Activated CD4-positive, alpha-beta memory T cell treated with anti-CD3 and anti-CD28 coated beads, Interleukin-2, amount 10 ng/mL, durations not matched to agents 7 days and 5 days (primary cell): ENCODE data around the gene EIF4G3. TPM values are rescaled to one million over a fixed set of nuclear protein-coding genes. Genes with fewer than 3 reads are reported as not detected.
"Not testable (repeated sequence)": the region's sequence is repeated elsewhere in the genome, so short reads cannot be mapped to it uniquely, and the experiment has no call there.

ENCODE experiments used
- CTCF ChIA-PET: fragments of 350-600 bp; sonication (Branson Sonifier 250); formaldehyde crosslinking; loops from one replicate; lab custom pipeline; 2021; ENCODE audit warnings: antibody characterized with exemption, inconsistent platforms; lab: Charles Lee
- POLR2A ChIA-PET: fragments of 350-600 bp; sonication (Branson Sonifier 250); formaldehyde crosslinking; loops from one replicate; lab custom pipeline; 2021; ENCODE audit warnings: antibody characterized with exemption; lab: Charles Lee
- DNase-seq: peaks from one replicate; pipeline ENCODE4 v3.0.0-alpha.2; 2020
- H3K27ac Mint-ChIP-seq: one replicate; pipeline ENCODE4 v1.8.0; 2021; ENCODE audit warnings: mild to moderate bottlenecking, mixed read lengths
- H3K27me3 Mint-ChIP-seq: one replicate; pipeline ENCODE4 v1.8.0; 2021; ENCODE audit warnings: mixed read lengths
- H3K36me3 Mint-ChIP-seq: one replicate; pipeline ENCODE4 v1.8.0; 2021; ENCODE audit warnings: low read depth, mixed read lengths
- H3K4me1 Mint-ChIP-seq: one replicate; pipeline ENCODE4 v1.8.0; 2021; ENCODE audit warnings: mixed read lengths
- H3K4me3 Mint-ChIP-seq: one replicate; pipeline ENCODE4 v1.8.0; 2021; ENCODE audit warnings: mild to moderate bottlenecking, mixed read lengths
- H3K9me3 Mint-ChIP-seq: one replicate; pipeline ENCODE4 v1.8.0; 2021; ENCODE audit warnings: mixed read lengths
- total RNA-seq, 2 experiments: library from RNA; stranded (reverse); gene quantifications; one replicate each; pipeline ENCODE4 v1.2.3, GENCODE V29; 2021

EIF4G3 gene
- total RNA-seq, 2 experiments from 2014 or later, result 48.1 to 49.2 TPM

GRCh38 chr1:21106709-21107108, 70.0 kb downstream of the EIF4G3 start:
- Mint-ChIP-seq H3K4me1 (no peaks in the 10 kb centered on the region), H3K9me3 (no peaks in the 10 kb centered on the region), H3K27me3 (no peaks in the 10 kb centered on the region), H3K27ac (no peak overlapping the region), H3K36me3 (peaks cover 16% of the 10 kb centered on the region), H3K4me3 (no peak overlapping the region)
- CTCF ChIA-PET, result interaction anchor here (0.6 to 1.1 kb wide), 2 partner anchors 12 to 410 kb away, joined by 3 to 5 read pairs; no protein-coding TSS in a partner anchor
- no peak for DNase-seq
- POLR2A ChIA-PET, result no interaction called here

- H3K27ac Mint-ChIP-seq, result no peak overlapping the region
- H3K27me3 Mint-ChIP-seq, result no peaks in the 10 kb centered on the region
- H3K4me3 Mint-ChIP-seq, result no peak overlapping the region
- no peaks in the 10 kb centered on the region for H3K4me1 Mint-ChIP-seq
- DNase-seq, result no peak
- peaks cover 16% of the 10 kb centered on the region for H3K36me3 Mint-ChIP-seq
- ChIA-PET CTCF (interaction anchor here (0.6 to 1.1 kb wide), 2 partner anchors 13 to 409 kb away, joined by 3 to 5 read pairs; no protein-coding TSS in a partner anchor), POLR2A (no interaction called here)
- no peaks in the 10 kb centered on the region for H3K9me3 Mint-ChIP-seq
Observed at GRCh38 chr1:21106238-21106637, 70.5 kb downstream of the EIF4G3 start.

- Mint-ChIP-seq H3K36me3 (peaks cover 17% of the 10 kb centered on the region), H3K27ac (no peak overlapping the region), H3K4me3 (no peak overlapping the region), H3K27me3 (no peaks in the 10 kb centered on the region), H3K4me1 (peaks cover under 1% of the 10 kb centered on the region), H3K9me3 (no peaks in the 10 kb centered on the region)
- ChIA-PET CTCF (interaction anchor here (1.1 kb wide), 1 partner anchor 409 kb away, joined by 3 read pairs; no protein-coding TSS in a partner anchor), POLR2A (no interaction called here)
- no peak for DNase-seq
Observed at GRCh38 chr1:21105807-21106206, 70.9 kb downstream of the EIF4G3 start.

- CTCF ChIA-PET, result no interaction called here
- no peak overlapping the region for H3K4me3 Mint-ChIP-seq
- no peaks in the 10 kb centered on the region for H3K9me3 Mint-ChIP-seq
- peaks cover 1% of the 10 kb centered on the region for H3K4me1 Mint-ChIP-seq
- H3K27ac Mint-ChIP-seq, result no peak overlapping the region
- DNase-seq, result no peak
- H3K36me3 Mint-ChIP-seq, result peaks cover 23% of the 10 kb centered on the region
- POLR2A ChIA-PET, result interaction anchor here (0.7 kb wide), 1 partner anchor 8 kb away, joined by 3 read pairs; no protein-coding TSS in a partner anchor
- H3K27me3 Mint-ChIP-seq, result no peaks in the 10 kb centered on the region
Observed at GRCh38 chr1:21104683-21105082, 72.0 kb downstream of the EIF4G3 start.

GRCh38 chr1:21100481-21100921, 76.2 kb downstream of the EIF4G3 start:
- H3K4me3 Mint-ChIP-seq, result no peak overlapping the region
- peaks cover 6% of the 10 kb centered on the region for H3K4me1 Mint-ChIP-seq
- ChIA-PET CTCF (no interaction called here), POLR2A (no interaction called here)
- peaks cover 41% of the 10 kb centered on the region for H3K36me3 Mint-ChIP-seq
- H3K27me3 Mint-ChIP-seq, result no peaks in the 10 kb centered on the region
- H3K27ac Mint-ChIP-seq, result no peak overlapping the region
- H3K9me3 Mint-ChIP-seq, result no peaks in the 10 kb centered on the region
- no peak for DNase-seq

GRCh38 chr1:21099869-21100131, 76.9 kb downstream of the EIF4G3 start:
- peaks cover 3% of the 10 kb centered on the region for H3K9me3 Mint-ChIP-seq
- H3K4me3 Mint-ChIP-seq, result no peak overlapping the region
- peaks cover 44% of the 10 kb centered on the region for H3K36me3 Mint-ChIP-seq
- no peak for DNase-seq
- no peak overlapping the region for H3K27ac Mint-ChIP-seq
- peaks cover 6% of the 10 kb centered on the region for H3K4me1 Mint-ChIP-seq
- H3K27me3 Mint-ChIP-seq, result no peaks in the 10 kb centered on the region
- CTCF ChIA-PET, result no interaction called here
- POLR2A ChIA-PET, result no interaction called here

GRCh38 chr1:21099034-21099868, 77.4 kb downstream of the EIF4G3 start:
- H3K4me1 Mint-ChIP-seq, result peaks cover 6% of the 10 kb centered on the region
- peaks cover 5% of the 10 kb centered on the region for H3K9me3 Mint-ChIP-seq
- no peak overlapping the region for H3K27ac Mint-ChIP-seq
- DNase-seq, result no peak
- no peaks in the 10 kb centered on the region for H3K27me3 Mint-ChIP-seq
- peaks cover 45% of the 10 kb centered on the region for H3K36me3 Mint-ChIP-seq
- ChIA-PET POLR2A (no interaction called here), CTCF (interaction anchor here (0.7 kb wide), 1 partner anchor 403 kb away, joined by 5 read pairs; no protein-coding TSS in a partner anchor)
- H3K4me3 Mint-ChIP-seq, result no peak overlapping the region

GRCh38 chr1:21098186-21098915, 78.3 kb downstream of the EIF4G3 start:
- Mint-ChIP-seq H3K36me3 (peaks cover 46% of the 10 kb centered on the region), H3K4me3 (no peak overlapping the region), H3K27ac (no peak overlapping the region), H3K9me3 (peaks cover 6% of the 10 kb centered on the region), H3K4me1 (peaks cover 6% of the 10 kb centered on the region), H3K27me3 (no peaks in the 10 kb centered on the region)
- ChIA-PET CTCF (interaction anchor here (0.7 kb wide), 1 partner anchor 402 kb away, joined by 5 read pairs; no protein-coding TSS in a partner anchor), POLR2A (no interaction called here)
- no peak for DNase-seq

GRCh38 chr1:21097729-21098128, 79.0 kb downstream of the EIF4G3 start:
- Mint-ChIP-seq H3K27me3 (no peaks in the 10 kb centered on the region), H3K9me3 (peaks cover 6% of the 10 kb centered on the region), H3K36me3 (peaks cover 50% of the 10 kb centered on the region), H3K27ac (no peak overlapping the region), H3K4me1 (peaks cover 6% of the 10 kb centered on the region), H3K4me3 (no peak overlapping the region)
- CTCF ChIA-PET, result no interaction called here
- DNase-seq, result no peak
- POLR2A ChIA-PET, result no interaction called here

- H3K27ac Mint-ChIP-seq, result no peak overlapping the region
- no peaks in the 10 kb centered on the region for H3K27me3 Mint-ChIP-seq
- H3K36me3 Mint-ChIP-seq, result peaks cover 61% of the 10 kb centered on the region
- ChIA-PET POLR2A (interaction anchor here (1.0 kb wide), 1 partner anchor 9 kb away, joined by 3 read pairs; no protein-coding TSS in a partner anchor), CTCF (no interaction called here)
- peaks cover 6% of the 10 kb centered on the region for H3K9me3 Mint-ChIP-seq
- no peak overlapping the region for H3K4me3 Mint-ChIP-seq
- DNase-seq, result no peak
- H3K4me1 Mint-ChIP-seq, result peaks cover 9% of the 10 kb centered on the region
Observed at GRCh38 chr1:21095976-21096375, 80.7 kb downstream of the EIF4G3 start.

- H3K27me3 Mint-ChIP-seq, DNase-seq, H3K4me3 Mint-ChIP-seq, H3K27ac Mint-ChIP-seq, H3K9me3 Mint-ChIP-seq, POLR2A ChIA-PET, CTCF ChIA-PET: not testable (repeated sequence)
- Mint-ChIP-seq H3K4me1 (peaks cover 18% of the 10 kb centered on the region), H3K36me3 (peaks cover 57% of the 10 kb centered on the region)
Observed at GRCh38 chr1:21094282-21094681, 82.4 kb downstream of the EIF4G3 start.

- POLR2A ChIA-PET, H3K27ac Mint-ChIP-seq, CTCF ChIA-PET, H3K27me3 Mint-ChIP-seq, H3K9me3 Mint-ChIP-seq, H3K4me3 Mint-ChIP-seq, DNase-seq: not testable (repeated sequence)
- Mint-ChIP-seq H3K36me3 (peaks cover 57% of the 10 kb centered on the region), H3K4me1 (peaks cover 17% of the 10 kb centered on the region)
Observed at GRCh38 chr1:21093271-21093958, 83.3 kb downstream of the EIF4G3 start.

GRCh38 chr1:21092545-21092944, 84.2 kb downstream of the EIF4G3 start:
- H3K27ac Mint-ChIP-seq, CTCF ChIA-PET, H3K9me3 Mint-ChIP-seq, DNase-seq, POLR2A ChIA-PET, H3K4me3 Mint-ChIP-seq, H3K27me3 Mint-ChIP-seq: not testable (repeated sequence)
- H3K4me1 Mint-ChIP-seq, result peaks cover 17% of the 10 kb centered on the region
- peaks cover 49% of the 10 kb centered on the region for H3K36me3 Mint-ChIP-seq
